PFSK-1 (cell line): ENCODE results near the gene RIC8A.
A peak's percentile ranks its signal among the peaks of the same experiment; 100 is the strongest.

ENCODE experiments used
- POLR2AphosphoS5 ChIP-seq: IDR thresholded peaks from 2 replicates; pipeline ENCODE4 v1.6.1; 2012; ENCODE audit warnings: low read depth, mild to moderate bottlenecking, control low read depth, low read length, moderate library complexity
- REST ChIP-seq, 2 experiments: IDR thresholded peaks; 2 replicates each; pipeline versions ENCODE4 v1.6.1 to v1.8.0; 2011 to 2012; ENCODE audit warnings: low read depth in 2 of 2, low read length in 2 of 2, control low read depth in 1 of 2, inconsistent platforms in 1 of 2, mild to moderate bottlenecking in 1 of 2, moderate library complexity in 1 of 2; ENCODE audit not compliant: insufficient read depth in 1 of 2
- TAF1 ChIP-seq: IDR thresholded peaks from 2 replicates; pipeline ENCODE4 v1.6.1; 2012; ENCODE audit warnings: low read length, control low read depth, borderline replicate concordance; ENCODE audit not compliant: insufficient read depth

- peak; percentile 59; the same call in 1 of the 2 replicates for TF ChIP-seq POLR2AphosphoS5
- TF ChIP-seq TAF1, result no peak
- TF ChIP-seq REST (IDR thresholded peaks at IDR 0.05; ENCODE audit: insufficient read depth in 1 of 2, low read depth in 2 of 2, low read length in 2 of 2), result no peak
Observed at GRCh38 chr11:253160-253885, 45.8 kb downstream of the RIC8A start.
